DOHH2 (cell line): ENCODE data around the gene MYL9.

Experiments
- H3F3A ChIP-seq: fragments of 200-600 bp; sonication (generic), shearing (Covaris generic); 2 replicates; pipeline ENCODE4 v1.6.0; 2016; ENCODE audit warnings: antibody characterized with exemption, mild to moderate bottlenecking; ENCODE audit not compliant: control insufficient read depth, insufficient read depth
- H3K27ac ChIP-seq: fragments of 200-600 bp; sonication (generic); 2 replicates; pipeline ENCODE4 v1.5.1; 2014; ENCODE audit warnings: low read depth, mild to moderate bottlenecking, low read length, moderate library complexity
- H3K27me3 ChIP-seq: fragments of 200-600 bp; sonication (generic); 2 replicates; pipeline ENCODE4 v1.6.1; 2014; ENCODE audit warnings: mild to moderate bottlenecking, low read length, mixed read lengths; ENCODE audit not compliant: control insufficient read depth
- H3K36me3 ChIP-seq: fragments of 200-600 bp; sonication (generic); 2 replicates; pipeline ENCODE4 v1.6.1; 2014; ENCODE audit warnings: mild to moderate bottlenecking, low read length, moderate library complexity, mixed read lengths; ENCODE audit not compliant: control insufficient read depth
- H3K4me1 ChIP-seq: fragments of 200-600 bp; sonication (generic); 2 replicates; pipeline ENCODE4 v1.6.1; 2014; ENCODE audit warnings: mild to moderate bottlenecking, low read length, mixed read lengths; ENCODE audit not compliant: control insufficient read depth
- H3K4me2 ChIP-seq: fragments of 200-600 bp; sonication (generic); 2 replicates; pipeline ENCODE4 v1.6.0; 2014; ENCODE audit warnings: mild to moderate bottlenecking, low read length, moderate library complexity
- H3K4me3 ChIP-seq: fragments of 200-600 bp; sonication (generic); 2 replicates; pipeline ENCODE4 v1.5.1; 2014; ENCODE audit warnings: mild to moderate bottlenecking, low read length, mixed read lengths
- H3K79me2 ChIP-seq: fragments of 200-600 bp; sonication (generic); 2 replicates; pipeline ENCODE4 v1.6.1; 2014; ENCODE audit warnings: mild to moderate bottlenecking, low read length, mixed read lengths; ENCODE audit not compliant: control insufficient read depth
- H3K9me2 ChIP-seq: fragments of 200-600 bp; sonication (generic); replicated peaks from 2 replicates; pipeline ENCODE4 v1.6.1; 2014; ENCODE audit warnings: mild to moderate bottlenecking, low read length, mixed read lengths; ENCODE audit not compliant: control insufficient read depth
- H3K9me3 ChIP-seq: fragments of 200-600 bp; sonication (generic); 2 replicates; pipeline ENCODE4 v1.6.1; 2014; ENCODE audit warnings: antibody characterized with exemption, low read length, mixed read lengths; ENCODE audit not compliant: control insufficient read depth, insufficient read depth
- H4K20me1 ChIP-seq: fragments of 200-600 bp; sonication (generic); 2 replicates; pipeline ENCODE4 v1.6.0; 2014; ENCODE audit warnings: low read depth, mild to moderate bottlenecking, antibody characterized with exemption, low read length, moderate library complexity; ENCODE audit not compliant: control insufficient read depth, insufficient read depth
- CTCF ChIP-seq: fragments of 200-600 bp; sonication (generic); IDR thresholded peaks from one replicate; pipeline ENCODE4 v1.5.1; 2014; ENCODE audit warnings: antibody characterized with exemption, mild to moderate bottlenecking, low read depth, low read length; ENCODE audit not compliant: poor library complexity, severe bottlenecking
- EZH2phosphoT487 ChIP-seq: fragments of 200-600 bp; sonication (generic); IDR thresholded peaks from 2 replicates; pipeline ENCODE4 v1.6.1; 2017; ENCODE audit warnings: borderline replicate concordance, mild to moderate bottlenecking, antibody characterized with exemption, low read length, moderate library complexity, mixed read lengths

The MYL9 gene

DNA sequence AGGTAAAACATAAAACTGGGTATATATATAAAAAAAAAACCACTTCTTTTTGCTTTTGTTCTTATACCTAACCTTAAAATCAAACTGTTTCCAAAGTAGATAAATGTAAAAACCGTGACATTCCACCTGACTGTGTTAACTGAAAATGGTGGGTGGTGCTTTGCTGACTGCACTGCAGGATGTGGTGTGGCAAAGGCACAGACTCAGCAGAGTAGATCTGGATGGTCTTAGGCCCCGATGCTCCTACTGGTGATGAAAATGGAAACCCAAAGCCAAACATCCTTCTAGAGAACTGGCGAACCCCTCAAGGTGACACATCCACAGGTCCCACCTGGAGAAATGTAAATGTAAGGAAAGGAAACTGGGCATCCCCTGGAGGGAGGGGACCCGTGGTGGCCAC, 41.0 kb downstream of the MYL9 start:
- H3K9me3 ChIP-seq: no peaks in the 10 kb centered on the region
- TF ChIP-seq EZH2phosphoT487: no peak
- TF ChIP-seq CTCF: no peak
- H3K4me2 ChIP-seq: no peak overlapping the region
- no peaks in the 10 kb centered on the region for H3K9me2 ChIP-seq
- H3K36me3 ChIP-seq: peaks cover 75% of the 10 kb centered on the region
- H3K4me1 ChIP-seq: no peaks in the 10 kb centered on the region
- no peaks in the 10 kb centered on the region for H3K27me3 ChIP-seq
- no peak overlapping the region for H3K27ac ChIP-seq
- H3K79me2 ChIP-seq: peaks cover 28% of the 10 kb centered on the region
- no peak overlapping the region for H3K4me3 ChIP-seq
- H4K20me1 ChIP-seq: peaks cover 10% of the 10 kb centered on the region; the same call in 1 of the 2 replicates
- no peaks in the 10 kb centered on the region for H3F3A ChIP-seq

DNA sequence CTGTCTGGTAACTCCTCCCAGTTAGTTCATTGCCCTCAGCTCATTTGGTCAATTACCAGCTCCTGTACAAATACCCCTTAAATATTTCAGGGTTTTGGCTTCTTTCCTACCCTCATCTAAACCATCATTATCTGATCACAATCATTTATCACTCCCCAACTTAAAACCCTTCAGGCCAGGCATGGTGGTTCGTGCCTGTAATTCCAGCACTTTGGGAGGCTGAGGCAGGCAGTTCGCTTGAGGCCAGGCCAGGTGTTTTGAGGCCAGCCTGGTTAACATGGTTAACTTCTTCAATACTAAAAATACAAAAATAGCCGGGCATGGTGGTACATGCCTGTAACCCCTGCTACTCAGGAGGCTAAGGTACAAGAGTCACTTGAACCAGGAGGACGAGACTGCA, 41.5 kb downstream of the MYL9 start:
- no peaks in the 10 kb centered on the region for H3K9me3 ChIP-seq
- H3K27ac ChIP-seq: no peak overlapping the region
- no peak overlapping the region for H3K4me3 ChIP-seq
- H3K79me2 ChIP-seq: peaks cover 23% of the 10 kb centered on the region
- H3K4me1 ChIP-seq: no peaks in the 10 kb centered on the region
- H3K4me2 ChIP-seq: no peak overlapping the region
- TF ChIP-seq EZH2phosphoT487 (no peak), CTCF (no peak)
- H3F3A ChIP-seq: no peaks in the 10 kb centered on the region
- no peaks in the 10 kb centered on the region for H3K9me2 ChIP-seq
- H3K27me3 ChIP-seq: no peaks in the 10 kb centered on the region
- peaks cover 8% of the 10 kb centered on the region; the same call in 1 of the 2 replicates for H4K20me1 ChIP-seq
- peaks cover 78% of the 10 kb centered on the region for H3K36me3 ChIP-seq

DNA sequence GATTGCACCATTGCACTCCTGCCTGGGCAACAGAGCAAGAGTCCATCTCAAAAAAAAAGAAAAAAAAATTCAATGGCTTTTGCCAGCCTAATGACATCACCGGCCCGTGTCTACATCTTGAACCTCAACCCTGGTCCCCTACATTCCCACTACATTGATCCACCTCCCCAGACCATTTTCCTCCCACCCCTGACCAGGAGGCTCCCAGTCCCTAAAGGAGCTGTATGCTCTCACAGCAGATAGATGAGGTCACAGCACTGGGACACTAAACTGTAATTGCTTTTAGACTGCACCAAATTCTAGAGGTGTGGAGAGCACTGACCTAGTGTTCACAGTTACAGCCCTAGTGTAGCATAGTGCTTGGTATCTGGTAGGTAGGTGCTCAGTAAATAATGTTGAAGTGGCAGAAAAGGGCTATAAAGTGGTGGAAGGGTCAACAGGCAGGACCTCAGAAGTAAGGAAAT, 42.7 kb downstream of the MYL9 start:
- Histone ChIP-seq H3K9me2 (no peaks in the 10 kb centered on the region), H3K4me2 (no peak overlapping the region), H3K27me3 (no peaks in the 10 kb centered on the region), H3K9me3 (no peaks in the 10 kb centered on the region), H4K20me1 (no peaks in the 10 kb centered on the region), H3K27ac (no peak overlapping the region), H3K36me3 (peaks cover 78% of the 10 kb centered on the region), H3F3A (no peaks in the 10 kb centered on the region; the same call in 1 of the 2 replicates), H3K4me1 (no peaks in the 10 kb centered on the region), H3K4me3 (no peak overlapping the region), H3K79me2 (peaks cover 11% of the 10 kb centered on the region)
- TF ChIP-seq EZH2phosphoT487 (no peak), CTCF (no peak)
